Medulla oblongata (tissue), 1 donor: Measurements from ENCODE around the gene ANKS4B.
"Not testable (repeated sequence)": the region's sequence is repeated elsewhere in the genome, so short reads cannot be mapped to it uniquely, and the experiment has no call there.

Experiments
- DNase-seq: peaks from one replicate; pipeline ENCODE4 v3.0.0-alpha.2; 2015; ENCODE audit errors: extremely low spot score

Gene ANKS4B

DNA sequence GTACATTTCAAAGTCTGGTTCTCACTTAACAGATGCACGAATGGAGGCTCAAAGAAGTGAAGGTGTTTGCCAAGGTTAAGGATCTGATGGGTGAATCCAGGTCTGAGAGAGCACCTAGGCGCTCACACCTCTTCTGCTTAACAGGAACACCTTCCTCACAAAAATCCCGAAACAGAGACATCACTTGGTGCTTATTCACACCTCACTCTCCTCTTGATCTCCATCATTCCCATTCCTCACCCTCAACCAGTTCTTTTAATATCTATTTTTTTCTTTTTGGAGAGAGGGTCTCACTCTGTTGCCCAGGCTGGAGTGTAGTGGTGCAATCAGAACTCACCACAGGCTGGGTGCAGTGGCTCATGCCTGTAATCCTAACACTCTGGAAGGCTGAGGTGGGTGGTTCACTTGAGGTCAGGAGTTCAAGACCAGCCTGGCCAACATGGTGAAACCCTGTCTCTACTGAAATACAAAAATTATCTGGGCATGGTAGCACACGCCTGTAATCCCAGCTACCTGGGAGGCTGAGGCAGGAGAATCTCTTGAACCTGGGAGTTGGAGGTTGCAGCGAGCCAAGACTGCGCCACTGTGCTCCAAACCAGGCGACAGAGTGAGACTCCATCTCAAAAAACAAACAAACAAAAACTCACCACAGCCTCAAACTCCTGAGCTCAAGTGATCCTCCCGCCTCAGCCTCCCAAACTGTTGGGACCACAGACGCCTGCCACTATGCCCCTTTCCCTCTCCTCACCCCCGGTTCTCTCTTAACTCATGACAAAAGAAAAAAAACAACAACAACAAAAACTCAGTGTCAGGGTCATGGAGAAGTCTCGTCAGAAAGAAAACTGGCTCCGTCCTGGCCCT lies 29.5 kb downstream of the ANKS4B start:
- DNase-seq: no peak

DNA sequence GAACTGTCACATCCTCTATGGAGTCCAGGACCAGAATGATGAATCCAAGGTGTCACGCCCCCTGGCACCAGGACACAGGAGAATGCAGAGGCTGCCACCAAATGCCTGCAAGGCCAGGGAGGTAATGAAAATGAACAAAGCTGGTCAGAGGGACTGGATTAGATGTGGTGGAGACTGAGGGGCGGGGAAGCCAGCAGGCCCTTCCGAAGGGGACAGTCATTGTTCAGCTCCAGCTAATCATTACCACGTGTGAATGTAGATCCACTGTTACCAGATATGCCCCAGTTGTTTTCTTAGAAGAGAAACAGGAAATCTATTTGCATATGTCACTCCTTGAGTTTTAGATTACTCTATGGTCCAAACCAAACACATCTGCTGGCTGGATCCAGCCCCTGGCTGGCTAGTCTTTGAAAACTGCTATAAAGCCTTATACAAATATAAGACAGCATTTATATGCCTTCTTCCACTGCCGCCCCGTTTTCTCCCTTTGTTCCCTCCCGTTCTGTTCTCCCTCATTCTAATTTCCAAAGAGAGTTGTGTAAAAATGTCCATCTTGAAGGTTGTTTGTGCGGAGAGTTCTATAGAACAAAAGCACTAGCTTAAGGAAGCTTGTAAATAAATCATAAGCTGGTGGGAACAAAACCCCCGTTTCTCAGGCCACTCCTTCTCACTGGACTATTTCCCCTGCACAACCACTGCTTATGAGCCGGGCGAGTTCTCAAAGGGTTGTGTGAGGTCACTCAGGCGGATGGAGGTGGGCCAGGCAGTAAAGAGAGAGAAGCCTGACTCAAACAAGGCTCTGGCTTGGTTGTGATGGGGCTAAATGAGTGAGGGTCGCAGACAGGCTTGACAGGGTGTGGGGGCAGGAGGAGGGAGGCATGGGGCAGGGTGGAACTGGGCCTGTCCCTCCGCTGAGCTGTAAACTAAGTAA lies 30.4 kb downstream of the ANKS4B start:
- DNase-seq: no peak

DNA sequence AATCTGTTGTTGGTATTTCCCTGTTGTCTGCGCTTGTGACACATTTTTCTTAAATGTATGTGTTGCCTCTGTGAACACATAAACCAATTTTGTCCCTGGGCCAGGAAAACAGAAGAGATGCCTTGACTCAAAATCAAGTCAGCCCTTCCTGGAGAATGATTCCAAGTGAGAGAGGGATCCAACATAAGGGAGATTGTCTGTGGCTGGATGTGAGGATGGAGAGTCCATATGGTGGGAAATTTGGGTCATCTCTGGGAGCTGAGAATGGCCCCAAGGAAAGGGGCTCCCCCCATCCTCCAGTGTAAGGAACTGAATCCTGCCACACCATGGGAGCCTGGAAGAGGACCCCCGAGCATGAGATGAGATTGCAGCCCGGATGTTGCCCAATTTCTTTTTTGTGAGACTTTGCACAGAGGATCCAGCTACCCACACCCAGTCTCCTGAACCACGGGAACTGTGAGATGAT lies 31.1 kb downstream of the ANKS4B start:
- no peak for DNase-seq

DNA sequence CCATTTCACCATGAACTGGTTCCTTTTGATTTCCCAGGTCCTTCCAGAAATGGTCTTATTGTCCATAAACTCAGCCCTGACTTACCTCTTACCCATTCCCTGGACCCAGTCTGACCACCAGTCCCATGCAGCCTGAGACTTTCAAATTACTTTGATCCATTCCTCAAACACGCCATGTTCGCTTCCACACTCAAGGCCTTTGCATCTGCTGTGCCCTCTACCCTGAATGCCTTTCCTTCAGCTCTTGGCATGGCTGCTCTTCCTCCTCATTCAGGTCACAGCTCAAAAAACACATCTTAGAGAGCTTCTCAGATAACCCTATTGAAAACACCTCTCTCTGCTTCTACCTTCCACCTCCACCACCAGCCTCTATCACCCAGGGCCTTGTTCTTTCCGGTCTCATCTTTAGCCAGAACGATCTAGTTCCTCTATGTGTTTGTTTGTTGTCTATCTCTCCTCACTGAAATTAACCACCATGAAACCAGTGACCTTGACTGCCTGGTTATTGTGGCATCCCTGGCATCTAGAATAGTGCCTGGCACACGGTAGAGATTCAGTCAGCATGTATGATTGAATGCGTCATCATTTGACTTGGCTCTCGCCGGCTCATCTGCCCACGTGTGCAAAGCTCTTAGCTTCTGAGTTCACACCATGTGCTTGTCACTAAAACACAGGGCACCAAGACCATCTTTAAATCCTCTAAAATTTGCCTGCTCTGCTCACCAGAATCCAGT lies 31.8 kb downstream of the ANKS4B start:
- no peak for DNase-seq

DNA sequence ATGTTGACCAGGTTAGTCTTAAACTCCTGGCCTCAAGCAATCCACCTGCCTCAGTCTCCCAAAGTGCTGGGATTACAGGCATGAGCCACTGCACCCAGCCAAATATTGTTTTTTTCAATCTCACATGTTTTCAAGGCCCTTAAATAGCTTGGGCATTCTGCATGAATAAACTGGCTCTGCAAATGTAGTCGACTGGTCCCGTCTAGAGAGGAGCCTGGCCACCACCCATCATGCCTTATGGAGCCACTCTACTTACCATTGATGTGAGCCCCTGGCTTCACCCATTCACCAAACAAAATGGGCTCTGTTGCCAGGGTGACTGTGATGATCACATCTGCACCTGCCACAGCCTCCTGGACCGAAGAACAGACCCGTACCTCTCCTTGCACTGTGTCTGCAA lies 33.8 kb downstream of the ANKS4B start:
- no peak for DNase-seq

DNA sequence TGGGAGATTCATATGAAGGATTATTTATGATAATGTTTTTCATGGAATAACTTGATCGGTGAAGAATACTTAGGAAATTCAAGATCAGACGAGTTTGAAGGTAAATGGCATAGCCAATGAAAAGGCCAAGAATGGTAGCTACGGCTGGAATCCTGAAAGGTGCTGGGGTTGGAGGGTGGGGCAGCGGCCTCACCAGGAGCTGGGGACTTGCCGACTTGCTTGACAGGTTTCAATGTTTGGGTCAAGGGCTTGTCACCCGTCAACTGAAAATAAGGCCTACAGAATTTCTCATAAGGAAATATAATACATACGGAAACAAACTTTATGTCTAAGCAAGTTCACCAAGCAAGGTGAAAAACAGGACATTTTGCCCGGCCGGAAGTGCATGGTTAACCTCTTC lies 34.7 kb downstream of the ANKS4B start:
- no peak for DNase-seq

DNA sequence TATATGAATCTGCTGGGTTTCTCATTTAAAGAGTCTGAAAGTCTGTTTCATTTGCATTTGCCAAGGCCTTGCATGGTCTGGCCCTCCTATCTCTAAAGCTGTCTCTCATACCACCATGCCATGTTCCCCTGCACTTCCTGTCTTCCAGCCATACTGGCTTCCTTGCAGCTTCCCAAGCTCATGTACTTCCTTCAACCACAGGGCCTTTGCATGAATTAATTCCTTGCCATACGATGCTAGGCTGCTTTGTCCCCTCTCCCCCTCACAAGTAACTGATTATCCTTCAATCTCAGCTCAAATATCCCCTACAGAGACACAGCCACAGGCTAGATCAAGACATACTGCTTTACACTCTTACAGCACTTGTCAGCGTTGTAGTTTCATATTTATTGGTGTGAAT lies 38.8 kb downstream of the ANKS4B start:
- no peak for DNase-seq

DNA sequence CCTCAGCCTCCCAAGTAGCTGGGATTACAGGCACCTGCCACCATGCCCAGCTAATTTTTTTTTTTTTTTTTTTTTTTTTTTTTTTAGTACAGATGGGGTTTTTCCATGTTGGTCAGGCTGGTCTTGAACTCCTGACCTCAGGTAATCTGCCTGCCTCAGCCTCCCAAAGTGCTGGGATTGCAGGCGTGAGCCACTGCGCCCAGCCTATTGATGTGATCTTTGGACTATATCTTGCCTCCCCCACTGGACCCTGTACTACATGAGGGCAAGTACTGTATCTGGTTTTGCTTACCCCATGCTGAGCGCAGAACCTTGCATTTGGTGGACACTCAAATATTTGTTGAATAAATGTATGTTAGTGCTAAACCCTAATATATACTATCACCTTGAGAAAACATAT lies 39.3 kb downstream of the ANKS4B start:
- not testable (repeated sequence) for DNase-seq

DNA sequence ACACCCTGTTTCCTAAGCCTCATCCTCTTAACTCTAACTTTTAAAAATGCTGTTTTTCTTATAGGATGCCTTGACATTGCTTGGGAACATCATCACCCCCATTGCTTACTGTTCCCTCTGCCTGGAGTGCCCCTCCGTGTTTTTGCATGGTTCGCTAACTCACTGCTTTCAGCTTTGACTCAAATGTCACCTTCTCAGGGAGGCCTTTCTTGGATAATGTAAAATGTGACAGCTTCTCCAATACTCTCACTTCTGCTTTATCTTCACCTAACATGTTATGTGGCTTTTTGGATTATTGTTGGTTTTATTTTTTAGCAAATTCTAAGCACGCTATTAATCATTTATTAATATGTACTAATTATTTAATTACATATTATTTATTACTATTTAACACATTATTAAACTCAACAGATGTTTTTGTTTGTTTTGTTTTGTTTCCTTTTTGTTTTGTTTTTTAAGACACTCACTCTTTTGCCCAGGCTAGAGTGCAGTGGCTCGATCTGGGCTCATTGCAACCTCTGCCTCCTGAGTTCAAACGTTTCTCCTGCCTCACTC lies 40.8 kb downstream of the ANKS4B start:
- no peak for DNase-seq

DNA sequence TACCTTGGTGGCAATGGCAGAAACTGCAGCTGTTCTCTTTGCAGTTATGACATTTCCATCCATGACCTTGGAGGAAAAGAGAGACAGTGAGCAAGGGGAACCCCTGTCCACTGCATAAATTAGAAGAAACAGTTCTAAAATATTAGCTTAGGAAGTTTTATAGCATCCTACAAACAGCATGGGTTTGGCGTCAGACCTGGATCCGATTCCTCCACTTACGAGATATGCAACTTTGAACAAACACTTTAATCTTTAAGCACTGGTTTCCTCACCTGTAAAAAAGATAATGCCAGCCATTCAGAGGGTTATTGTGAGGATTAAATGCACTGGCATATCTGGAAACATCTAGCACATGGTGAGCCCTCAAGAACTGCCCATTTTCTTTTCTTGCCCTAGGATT lies 42.0 kb downstream of the ANKS4B start:
- DNase-seq: no peak

DNA sequence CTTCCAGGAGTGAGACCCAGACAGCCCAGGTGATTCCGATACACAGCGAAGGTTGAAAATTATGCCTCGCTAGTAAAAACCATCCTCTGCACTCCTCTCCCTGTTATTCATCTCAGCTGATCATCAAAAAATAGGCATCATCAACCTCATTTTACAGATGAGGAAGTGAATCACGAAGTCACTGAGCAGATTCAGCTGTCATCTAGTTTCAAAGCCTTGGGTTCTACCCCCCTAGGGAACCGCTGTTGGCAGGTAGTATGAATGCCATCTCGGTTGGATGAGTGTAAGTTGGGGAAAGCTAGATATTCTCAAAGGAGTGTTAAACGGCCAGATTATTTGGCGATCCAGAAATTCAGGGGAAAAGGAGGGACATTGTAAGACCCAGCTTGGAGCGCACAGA lies 42.6 kb downstream of the ANKS4B start:
- DNase-seq: no peak

DNA sequence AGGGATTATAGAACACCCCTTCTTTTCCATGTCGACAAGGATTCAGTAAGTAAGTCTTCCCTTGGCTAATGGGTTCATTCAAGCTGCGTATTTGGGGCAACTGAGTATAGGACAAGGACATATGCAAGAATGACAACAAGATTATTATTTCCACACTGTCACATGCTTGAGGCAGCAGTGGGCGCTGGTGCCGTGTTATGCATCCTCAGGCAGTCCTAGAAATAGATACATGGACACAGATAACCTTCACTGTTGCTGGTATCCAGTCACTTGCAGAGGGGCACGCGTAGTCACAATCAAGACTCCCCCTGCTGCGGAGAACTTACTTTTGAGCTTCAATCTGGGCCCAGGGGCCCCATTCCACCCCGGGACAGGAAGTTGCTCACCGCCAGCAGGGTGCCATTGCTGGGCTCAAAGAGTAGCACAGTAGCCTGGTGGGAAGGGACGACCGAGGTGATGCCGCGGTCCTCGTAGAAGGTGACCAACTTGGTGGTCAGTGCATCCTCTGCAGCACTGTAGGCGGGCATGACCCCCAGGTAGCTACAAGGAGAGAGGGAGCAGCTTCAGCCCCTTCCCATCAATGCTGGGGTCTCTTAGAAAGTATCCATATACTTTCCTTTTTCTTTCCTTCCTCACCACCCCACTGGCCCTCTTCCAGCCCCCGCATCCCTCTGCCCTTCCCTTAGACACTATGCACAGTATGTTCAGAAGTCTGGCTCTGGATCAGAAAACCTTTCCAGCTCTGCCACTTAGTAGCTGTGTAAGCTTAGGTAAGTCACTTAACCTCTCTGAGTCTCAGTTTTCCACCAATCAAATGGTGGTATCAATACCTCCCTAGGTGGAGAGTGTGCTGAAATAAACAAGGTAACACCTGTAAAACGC lies 43.8 kb downstream of the ANKS4B start:
- DNase-seq: no peak

DNA sequence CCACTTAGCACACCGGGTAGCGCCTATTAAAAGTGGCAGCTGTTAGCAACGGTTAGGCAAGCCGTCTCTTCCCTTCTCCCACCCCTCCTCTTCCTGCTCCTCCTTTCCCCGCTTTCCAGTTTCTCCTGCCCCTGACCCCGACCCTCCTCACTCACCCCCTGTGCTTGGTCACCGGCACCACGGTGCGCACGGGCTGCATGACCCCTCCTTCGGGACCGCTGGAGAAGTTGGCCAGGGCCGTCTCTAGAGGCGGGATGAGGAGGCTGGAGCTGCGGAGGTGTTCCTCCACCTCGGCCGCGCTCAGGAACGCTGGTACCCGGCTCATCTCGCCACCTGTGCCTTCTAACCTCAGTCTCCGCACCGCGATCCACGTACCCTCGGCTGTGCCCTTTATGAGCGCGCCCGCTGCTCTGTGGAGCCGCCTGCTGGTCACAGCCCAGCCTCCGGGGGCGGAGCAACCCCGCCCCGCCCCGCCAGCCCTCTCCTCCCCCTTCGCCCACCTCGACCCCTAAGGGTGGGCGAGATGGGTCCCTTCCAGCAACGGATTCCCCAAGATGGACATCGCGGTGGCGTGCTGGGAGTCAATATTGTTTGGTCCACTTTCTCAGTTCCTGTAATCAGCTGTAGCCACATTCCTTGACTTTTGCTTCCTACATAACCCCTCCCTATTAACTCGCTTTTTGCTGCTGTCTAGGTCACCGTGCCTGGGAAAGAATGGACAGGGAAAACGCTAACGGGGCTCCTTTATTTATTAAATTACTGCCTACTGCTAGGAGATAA lies 44.6 kb downstream of the ANKS4B start, which contains the start of gene CRYM:
Gene CRYM (minus strand): TSS at position 364 of the 780 bp plus-strand sequence. CDS start 39 bp downstream, at position 325.
- DNase-seq: peak; percentile 23

DNA sequence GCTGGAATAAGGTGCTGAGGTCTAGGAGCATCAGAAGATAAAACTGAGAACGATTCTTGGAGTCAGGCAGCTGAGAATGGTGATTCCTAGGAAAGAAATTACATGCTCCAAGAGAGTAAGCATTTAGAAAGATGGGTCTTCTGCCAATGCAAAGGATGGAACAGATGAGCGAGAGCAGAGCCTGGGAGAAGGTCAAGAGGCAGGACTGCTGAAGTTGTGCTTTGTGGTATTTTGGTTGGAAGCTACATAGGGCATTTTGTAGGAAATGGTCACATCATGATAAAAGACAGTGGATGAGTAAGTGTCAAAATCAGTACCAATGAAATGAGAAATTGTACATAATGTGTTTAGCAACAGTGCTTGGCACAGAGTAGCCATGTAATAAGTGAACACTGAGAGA lies 46.0 kb downstream of the ANKS4B start:
- DNase-seq: no peak

DNA sequence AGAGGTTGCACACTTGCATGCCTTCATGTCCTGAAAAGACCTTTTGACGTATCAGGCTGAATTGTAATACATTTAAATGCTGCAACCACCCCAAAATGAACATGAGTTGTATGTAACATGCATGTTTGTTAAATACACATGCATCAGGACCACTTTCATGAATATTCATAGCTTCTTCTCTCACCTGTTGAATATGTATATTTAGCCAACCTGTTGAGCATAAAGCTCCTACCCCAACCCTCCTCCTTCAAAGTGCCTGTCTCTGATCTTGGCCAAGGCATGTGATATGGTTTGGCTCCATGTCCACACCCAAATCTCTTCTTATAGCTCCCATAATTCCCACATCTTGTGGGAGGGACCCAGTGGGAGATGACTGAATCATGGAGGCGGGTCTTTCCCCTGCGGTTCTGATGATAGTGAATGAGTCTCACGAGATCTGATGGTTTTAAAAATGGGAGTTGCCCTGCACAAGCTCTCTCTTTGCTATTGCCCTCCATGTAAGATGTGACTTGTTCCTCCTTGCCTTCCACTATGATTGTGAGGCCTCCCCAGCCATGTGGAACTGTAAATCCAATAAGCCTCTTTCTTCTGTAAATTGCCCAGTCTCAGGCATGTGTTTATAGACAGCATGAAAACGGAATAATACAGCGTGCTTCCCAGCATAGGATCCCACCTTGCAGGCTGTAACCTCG lies 48.3 kb downstream of the ANKS4B start:
- no peak for DNase-seq

DNA sequence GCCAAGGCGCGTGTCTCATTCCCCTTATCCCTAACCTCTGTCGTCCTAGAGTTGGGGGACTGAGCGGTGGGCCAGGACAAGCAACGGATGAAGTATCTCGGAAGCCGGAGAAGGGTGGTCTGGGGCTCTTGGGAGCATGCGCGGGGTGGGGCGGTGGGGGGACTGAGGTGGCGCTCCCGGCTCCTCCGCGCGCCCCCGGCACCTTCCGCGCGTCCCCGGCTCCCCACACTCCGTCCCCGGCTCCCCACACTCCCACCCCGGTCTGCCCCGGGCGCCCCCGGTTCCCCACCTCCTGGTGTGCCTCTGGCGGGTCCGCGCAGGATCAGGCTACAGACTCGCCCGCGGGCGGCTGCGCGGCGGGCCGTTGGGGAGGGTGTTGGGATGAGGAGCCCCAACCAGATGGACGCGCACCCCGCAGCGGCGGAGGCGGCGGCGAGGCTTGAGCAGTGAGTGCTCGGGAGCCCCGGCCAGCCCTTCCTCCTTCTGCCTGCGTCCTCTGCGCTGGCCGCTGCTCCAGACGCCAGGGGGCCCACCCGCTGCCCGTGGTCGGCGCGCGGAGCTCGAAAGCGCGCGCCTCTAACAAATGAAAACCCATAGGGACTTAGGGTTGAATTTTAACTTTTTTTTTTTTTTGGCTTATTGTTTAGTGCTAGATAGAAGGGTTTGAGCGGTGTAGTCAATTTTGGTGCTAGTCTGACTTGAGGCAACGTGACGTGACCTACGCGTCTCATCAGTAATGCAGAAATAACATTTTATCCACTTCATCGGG lies 50.2 kb downstream of the ANKS4B start:
- DNase-seq: no peak

DNA sequence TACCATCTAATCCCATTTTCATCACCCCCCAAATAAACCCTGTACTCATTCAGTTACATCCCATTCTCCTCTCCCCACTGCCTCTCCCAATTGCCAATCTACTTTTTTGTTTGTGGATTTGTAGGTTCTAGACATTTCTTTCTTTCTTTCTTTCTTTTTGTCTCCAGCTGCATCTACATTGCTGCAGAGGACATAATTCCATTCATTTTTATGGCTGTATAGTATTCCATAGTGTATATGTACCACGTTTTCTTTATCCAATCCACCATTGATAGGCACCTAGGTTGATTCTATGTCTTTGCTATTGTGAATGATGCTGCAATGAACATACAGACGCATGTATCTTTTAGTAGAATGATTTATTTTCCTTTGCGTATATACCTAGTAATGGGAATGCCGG lies 50.9 kb downstream of the ANKS4B start:
- no peak for DNase-seq

DNA sequence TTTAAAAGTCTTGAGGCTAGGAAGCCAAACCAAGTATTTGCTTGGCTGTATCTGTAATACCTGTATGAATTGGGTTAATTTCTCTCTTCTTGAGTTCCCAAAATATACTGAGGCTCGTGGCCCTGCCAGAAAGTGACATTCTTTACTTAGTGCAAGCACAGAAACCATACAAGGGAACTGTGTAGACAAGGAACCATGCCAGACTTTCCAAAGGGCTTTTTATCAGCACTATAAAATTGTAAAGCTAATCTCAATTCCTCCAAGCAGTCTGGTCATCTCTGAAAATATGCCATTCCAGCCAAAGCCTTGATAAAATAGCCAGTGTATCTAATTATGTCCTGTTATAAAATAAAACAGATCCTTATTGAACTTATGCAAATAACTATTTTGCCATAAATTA lies 51.8 kb downstream of the ANKS4B start:
- no peak for DNase-seq
